Measurements from ENCODE around the gene OR6S1. TPM values are rescaled to one million over a fixed set of nuclear protein-coding genes. Genes with fewer than 3 reads are reported as not detected.

The OR6S1 gene
- polyA plus RNA-seq, 1 donor (not counting 4 experiments of a cell fraction or from before 2014, with no cell fraction given) = not detected

DNA sequence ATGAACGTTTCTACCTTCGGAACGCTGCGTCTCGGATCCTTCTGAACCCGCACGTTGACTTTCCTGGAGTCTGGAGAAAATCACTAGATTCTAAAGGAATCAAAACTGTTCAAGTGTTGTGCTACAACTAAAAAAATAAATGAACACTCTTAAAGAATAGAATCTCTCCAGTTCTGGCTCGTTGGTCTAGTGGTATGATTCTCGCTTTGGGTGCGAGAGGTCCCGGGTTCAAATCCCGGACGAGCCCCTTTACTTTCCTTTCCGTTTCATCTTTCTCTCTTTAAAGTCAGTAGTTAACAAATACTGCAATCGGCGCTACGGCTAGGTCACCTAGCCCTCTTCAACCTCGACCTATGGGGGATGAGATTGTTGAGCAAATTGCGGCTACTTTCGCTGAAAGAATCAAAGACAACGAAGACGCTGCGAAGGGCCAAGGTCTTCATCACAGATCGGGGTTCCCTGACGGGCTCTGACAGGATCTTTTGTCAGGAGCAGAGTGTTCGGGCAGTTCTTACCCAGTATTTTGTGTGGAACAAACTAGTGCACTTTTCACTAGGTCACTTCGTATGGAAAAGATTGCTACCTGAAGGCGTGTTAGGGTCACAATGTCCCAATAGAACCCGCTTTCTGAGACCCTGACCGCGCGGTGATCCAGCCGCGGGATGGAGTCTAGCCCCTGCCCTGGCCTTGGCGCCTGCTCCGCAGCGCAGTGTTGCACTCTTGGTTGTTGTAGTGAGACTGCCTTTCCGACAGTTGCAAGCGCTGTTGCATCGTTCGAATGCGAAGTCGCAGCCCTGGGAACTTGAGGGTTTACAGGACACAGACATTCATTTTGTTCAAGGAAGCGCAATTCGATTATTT, 8.4 kb downstream of the OR6S1 start:
- TF ChIP-seq, protein P1, sequence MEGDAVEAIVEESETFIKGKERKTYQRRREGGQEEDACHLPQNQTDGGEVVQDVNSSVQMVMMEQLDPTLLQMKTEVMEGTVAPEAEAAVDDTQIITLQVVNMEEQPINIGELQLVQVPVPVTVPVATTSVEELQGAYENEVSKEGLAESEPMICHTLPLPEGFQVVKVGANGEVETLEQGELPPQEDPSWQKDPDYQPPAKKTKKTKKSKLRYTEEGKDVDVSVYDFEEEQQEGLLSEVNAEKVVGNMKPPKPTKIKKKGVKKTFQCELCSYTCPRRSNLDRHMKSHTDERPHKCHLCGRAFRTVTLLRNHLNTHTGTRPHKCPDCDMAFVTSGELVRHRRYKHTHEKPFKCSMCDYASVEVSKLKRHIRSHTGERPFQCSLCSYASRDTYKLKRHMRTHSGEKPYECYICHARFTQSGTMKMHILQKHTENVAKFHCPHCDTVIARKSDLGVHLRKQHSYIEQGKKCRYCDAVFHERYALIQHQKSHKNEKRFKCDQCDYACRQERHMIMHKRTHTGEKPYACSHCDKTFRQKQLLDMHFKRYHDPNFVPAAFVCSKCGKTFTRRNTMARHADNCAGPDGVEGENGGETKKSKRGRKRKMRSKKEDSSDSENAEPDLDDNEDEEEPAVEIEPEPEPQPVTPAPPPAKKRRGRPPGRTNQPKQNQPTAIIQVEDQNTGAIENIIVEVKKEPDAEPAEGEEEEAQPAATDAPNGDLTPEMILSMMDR (optimal IDR thresholded peaks at IDR 0.05 in 1 of 3, IDR thresholded peaks at IDR 0.05 in 1 of 3, conservative IDR thresholded peaks at IDR 0.05 in 1 of 3; ENCODE audit: extremely low read depth in 1 of 3, insufficient read depth in 2 of 3, low read length in 3 of 3) = no peak
- no peak for TF ChIP-seq EZH2 (IDR thresholded peaks at IDR 0.05; ENCODE audit: low read length)
- H3K9ac ChIP-seq (ENCODE audit: control insufficient read depth, extremely low read depth, insufficient read depth, low read length) = peak overlapping the region; percentile 57
- no peaks in the 10 kb centered on the region for H4K20me1 ChIP-seq (ENCODE audit: control insufficient read depth, extremely low read depth, insufficient read depth, low read length)
- dilution Hi-C loops (cut with MboI; ENCODE audit: extremely low pct_ligation_motif_present, low sequenced_read_pairs) = no loop called here
- H3K27me3 ChIP-seq (ENCODE audit: control insufficient read depth, extremely low read depth, insufficient read depth, low read length) = no peaks in the 10 kb centered on the region
- no peaks in the 10 kb centered on the region for H3K36me3 ChIP-seq (ENCODE audit: control insufficient read depth in 2 of 2, extremely low read depth in 1 of 2, insufficient read depth in 2 of 2, low read length in 2 of 2)
- no peaks in the 10 kb centered on the region for H3K9me1 ChIP-seq (ENCODE audit: control insufficient read depth, extremely low read depth, insufficient read depth, low read length)
- peak overlapping the region; percentile 39 to 87 (median 80) for H3K4me3 ChIP-seq (ENCODE audit: control insufficient read depth in 2 of 3, extremely low read depth in 1 of 3, insufficient read depth in 2 of 3, low read depth in 1 of 3, low read length in 3 of 3)
- peak overlapping the region; percentile 99 for H3K4me2 ChIP-seq (ENCODE audit: control insufficient read depth, extremely low read depth, insufficient read depth, low read depth, low read length)
- no peak overlapping the region for H3K27ac ChIP-seq (ENCODE audit: control insufficient read depth, insufficient read depth, low read length)
- no peaks in the 10 kb centered on the region for H3K79me2 ChIP-seq (ENCODE audit: control insufficient read depth, insufficient read depth, low read length)
- peaks cover 14% of the 10 kb centered on the region for H3K4me1 ChIP-seq (ENCODE audit: control insufficient read depth, extremely low read depth, insufficient read depth, low read length)
- no peaks in the 10 kb centered on the region for H3K9me3 ChIP-seq (ENCODE audit: control insufficient read depth, low read depth, low read length)
- FAIRE-seq = peak; percentile 48
- DNase-seq (ENCODE audit: low read depth, low spot score) = no peak
- H2AFZ ChIP-seq (ENCODE audit: control insufficient read depth, low read length) = peak overlapping the region; percentile 71

GRCh38 chr14:20632448-20632830, 9.1 kb downstream of the OR6S1 start:
- FAIRE-seq = no peak
- Histone ChIP-seq H2AFZ (ENCODE audit: control insufficient read depth, low read length) (peak overlapping the region; percentile 71), H3K9me3 (ENCODE audit: control insufficient read depth, low read depth, low read length) (no peaks in the 10 kb centered on the region), H3K9me1 (ENCODE audit: control insufficient read depth, extremely low read depth, insufficient read depth, low read length) (no peaks in the 10 kb centered on the region), H3K36me3 (ENCODE audit: control insufficient read depth in 2 of 2, extremely low read depth in 1 of 2, insufficient read depth in 2 of 2, low read length in 2 of 2) (no peaks in the 10 kb centered on the region), H3K4me3 (ENCODE audit: control insufficient read depth in 2 of 3, extremely low read depth in 1 of 3, insufficient read depth in 2 of 3, low read depth in 1 of 3, low read length in 3 of 3) (peak overlapping the region; percentile 39 to 87 (median 80)), H3K79me2 (ENCODE audit: control insufficient read depth, insufficient read depth, low read length) (no peaks in the 10 kb centered on the region), H4K20me1 (ENCODE audit: control insufficient read depth, extremely low read depth, insufficient read depth, low read length) (no peaks in the 10 kb centered on the region), H3K27ac (ENCODE audit: control insufficient read depth, insufficient read depth, low read length) (no peak overlapping the region), H3K4me2 (ENCODE audit: control insufficient read depth, extremely low read depth, insufficient read depth, low read depth, low read length) (peak overlapping the region; percentile 99), H3K27me3 (ENCODE audit: control insufficient read depth, extremely low read depth, insufficient read depth, low read length) (no peaks in the 10 kb centered on the region), H3K4me1 (ENCODE audit: control insufficient read depth, extremely low read depth, insufficient read depth, low read length) (peaks cover 19% of the 10 kb centered on the region), H3K9ac (ENCODE audit: control insufficient read depth, extremely low read depth, insufficient read depth, low read length) (peak overlapping the region; percentile 57)
- DNase-seq (ENCODE audit: low read depth, low spot score) = no peak
- dilution Hi-C loops (cut with MboI; ENCODE audit: extremely low pct_ligation_motif_present, low sequenced_read_pairs) = no loop called here
- TF ChIP-seq, protein P1 (optimal IDR thresholded peaks at IDR 0.05 in 1 of 3, IDR thresholded peaks at IDR 0.05 in 1 of 3, conservative IDR thresholded peaks at IDR 0.05 in 1 of 3; ENCODE audit: extremely low read depth in 1 of 3, insufficient read depth in 2 of 3, low read length in 3 of 3) = no peak
- TF ChIP-seq EZH2 (IDR thresholded peaks at IDR 0.05; ENCODE audit: low read length) = no peak

Measured in keratinocyte (primary cell).